Transverse colon (tissue), 4 donors: ENCODE measurements around the gene SLC25A51. TPM values are rescaled to one million over a fixed set of nuclear protein-coding genes. Genes with fewer than 3 reads are reported as not detected.

ENCODE experiments used
- DNase-seq: peaks from one replicate; pipeline ENCODE4 v3.0.0-alpha.2; 2019
- H3K27ac ChIP-seq, 4 donors: fragments of 200-600 bp; sonication (generic); 2 replicates each; pipeline ENCODE4 v1.5.1; 2016 to 2018; ENCODE audit warnings: inconsistent platforms in 4 of 4
- H3K27me3 ChIP-seq: fragments of 200-600 bp; sonication (generic); 2 replicates; pipeline ENCODE4 v1.5.1; 2017; ENCODE audit warnings: inconsistent platforms
- H3K36me3 ChIP-seq, 4 donors: fragments of 200-600 bp; sonication (generic); 2 replicates each; pipeline ENCODE4 v1.5.1; 2017 to 2019; ENCODE audit warnings: inconsistent platforms in 4 of 4
- H3K4me1 ChIP-seq, 4 donors: fragments of 200-600 bp; sonication (generic); 2 replicates each; pipeline ENCODE4 v1.5.1; 2017 to 2020; ENCODE audit warnings: inconsistent platforms in 4 of 4
- H3K4me3 ChIP-seq, 4 donors: fragments of 200-600 bp; sonication (generic); 1 replicate in 1 of 4; 2 replicates in 3 of 4; pipeline versions ENCODE4 v1.5.1 to v1.6.1; 2017 to 2019; ENCODE audit warnings: inconsistent platforms in 4 of 4
- H3K9me3 ChIP-seq, 2 donors: fragments of 200-600 bp; sonication (generic); 2 replicates each; pipeline ENCODE4 v1.5.1; 2017 to 2019; ENCODE audit warnings: inconsistent platforms in 2 of 2
- EP300 ChIP-seq: sonication (generic); formaldehyde crosslinking; IDR thresholded peaks from one replicate; pipeline ENCODE4 v1.6.1; 2017; ENCODE audit warnings: antibody characterized with exemption, low read depth
- POLR2A ChIP-seq: fragments of 450-650 bp; IDR thresholded peaks from one replicate; pipeline ENCODE4 v1.6.1; 2016; ENCODE audit warnings: antibody characterized with exemption, mild to moderate bottlenecking, moderate library complexity
- POLR2AphosphoS5 ChIP-seq, 3 donors: sonication (generic); formaldehyde crosslinking; IDR thresholded peaks; one replicate each; pipeline ENCODE4 v1.6.1; 2016; ENCODE audit warnings: antibody characterized with exemption in 3 of 3
- WGBS, 2 donors: methylation state at CpG; one replicate each; pipeline ENCODE4 v1.1.5; 2018; ENCODE audit warnings: low coverage in 1 of 2; 5-methylcytosine and 5-hydroxymethylcytosine counted together
- in situ Hi-C, 4 donors: fragments of 200-750 bp; cut with MboI; loops; one replicate each; pipeline versions ENCODE4 v1.15.0 to v1.15.1; 2017; ENCODE audit warnings: low sequenced_read_pairs in 3 of 4, low pct_ligation_motif_present in 1 of 4, low pct_unique_long_range_greater_than_20kb in 1 of 4
- intact Hi-C: fragments of 100-400 bp; cut with DNase I; formaldehyde crosslinking; loops from one replicate; pipeline ENCODE4 v1.15.1; 2023; ENCODE audit warnings: low total_unique reads
- total RNA-seq, 4 donors: library from RNA; depleted of rRNA; stranded (reverse); fragments of >200 nt; gene quantifications; one replicate each; pipeline ENCODE4 v1.1.0, GENCODE V29; 2016
- TF ChIP-seq, protein P1 (sequence below), 5 experiments: fragments of 200-600 bp in 3 of 5; fragments of 450-650 bp in 2 of 5; sonication (generic) in 3 of 5; IDR thresholded peaks; 1 replicate in 2 of 5; 2 replicates in 3 of 5; pipeline ENCODE4 v1.5.1; 2016 to 2017; ENCODE audit warnings: antibody characterized with exemption in 5 of 5, inconsistent platforms in 3 of 5, mild to moderate bottlenecking in 2 of 5, moderate library complexity in 1 of 5

Gene SLC25A51
- total RNA-seq, 4 donors from 2014 or later, result 15.7 to 30.0 (median 24.1) TPM

DNA sequence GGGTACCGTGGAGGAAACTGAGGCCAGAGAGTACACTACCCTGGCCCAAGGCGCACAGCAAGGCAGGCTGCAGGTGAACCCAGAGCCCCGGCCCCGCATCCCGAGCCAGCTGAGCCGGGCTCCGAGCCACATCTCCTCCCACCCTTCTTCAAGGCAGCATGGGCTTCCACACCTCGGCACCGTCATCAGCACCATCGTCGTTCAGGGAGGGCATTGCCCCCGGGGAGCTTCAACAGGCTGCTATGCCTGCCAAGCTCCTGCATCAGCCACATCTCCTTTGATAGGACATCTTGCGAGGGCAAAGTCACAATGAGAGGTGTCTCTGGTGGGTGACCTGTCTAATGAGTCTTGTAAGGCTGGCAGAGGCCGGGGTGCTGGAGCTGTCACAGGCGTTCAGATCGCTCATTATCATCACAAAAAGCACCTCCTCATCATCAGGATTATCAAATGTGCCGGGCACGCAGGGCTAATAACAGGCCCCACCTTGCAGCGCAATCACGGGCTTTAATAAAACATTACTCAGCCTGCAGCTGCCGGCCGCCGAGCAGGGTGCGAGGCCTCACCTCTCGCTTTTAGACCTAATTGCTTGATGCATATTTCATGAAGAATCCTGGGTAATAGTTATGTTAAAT, 20.0 kb upstream of the SLC25A51 start:
- no peaks in the 10 kb centered on the region for H3K36me3 ChIP-seq
- H3K27me3 ChIP-seq, result no peaks in the 10 kb centered on the region
- H3K9me3 ChIP-seq, result no peaks in the 10 kb centered on the region
- no peak overlapping the region for H3K4me3 ChIP-seq
- H3K4me1 ChIP-seq, result no peaks in the 10 kb centered on the region
- intact Hi-C loops (no loop called here), in situ Hi-C loops (loop anchor here (25.0 kb wide), 6 partner anchors 138 to 488 kb away; partner anchors contain the start of genes FBXO10 (in 1 of the 4), IGFBPL1 (in 1 of the 4), POLR1E (in 1 of the 4) and SHB (in 1 of the 4))
- no peak overlapping the region for H3K27ac ChIP-seq
- TF ChIP-seq POLR2AphosphoS5 (IDR thresholded peaks at IDR 0.05) (no peak), POLR2A (no peak), EP300 (no peak)
- TF ChIP-seq, protein P1, sequence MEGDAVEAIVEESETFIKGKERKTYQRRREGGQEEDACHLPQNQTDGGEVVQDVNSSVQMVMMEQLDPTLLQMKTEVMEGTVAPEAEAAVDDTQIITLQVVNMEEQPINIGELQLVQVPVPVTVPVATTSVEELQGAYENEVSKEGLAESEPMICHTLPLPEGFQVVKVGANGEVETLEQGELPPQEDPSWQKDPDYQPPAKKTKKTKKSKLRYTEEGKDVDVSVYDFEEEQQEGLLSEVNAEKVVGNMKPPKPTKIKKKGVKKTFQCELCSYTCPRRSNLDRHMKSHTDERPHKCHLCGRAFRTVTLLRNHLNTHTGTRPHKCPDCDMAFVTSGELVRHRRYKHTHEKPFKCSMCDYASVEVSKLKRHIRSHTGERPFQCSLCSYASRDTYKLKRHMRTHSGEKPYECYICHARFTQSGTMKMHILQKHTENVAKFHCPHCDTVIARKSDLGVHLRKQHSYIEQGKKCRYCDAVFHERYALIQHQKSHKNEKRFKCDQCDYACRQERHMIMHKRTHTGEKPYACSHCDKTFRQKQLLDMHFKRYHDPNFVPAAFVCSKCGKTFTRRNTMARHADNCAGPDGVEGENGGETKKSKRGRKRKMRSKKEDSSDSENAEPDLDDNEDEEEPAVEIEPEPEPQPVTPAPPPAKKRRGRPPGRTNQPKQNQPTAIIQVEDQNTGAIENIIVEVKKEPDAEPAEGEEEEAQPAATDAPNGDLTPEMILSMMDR (IDR thresholded peaks at IDR 0.05), result no peak
- WGBS, 2 donors, result 94% methylated on average over 24 of the region's 25 CpGs; no CpG with 5 or more reads in 1 of the 2 donors
- no peak for DNase-seq

DNA sequence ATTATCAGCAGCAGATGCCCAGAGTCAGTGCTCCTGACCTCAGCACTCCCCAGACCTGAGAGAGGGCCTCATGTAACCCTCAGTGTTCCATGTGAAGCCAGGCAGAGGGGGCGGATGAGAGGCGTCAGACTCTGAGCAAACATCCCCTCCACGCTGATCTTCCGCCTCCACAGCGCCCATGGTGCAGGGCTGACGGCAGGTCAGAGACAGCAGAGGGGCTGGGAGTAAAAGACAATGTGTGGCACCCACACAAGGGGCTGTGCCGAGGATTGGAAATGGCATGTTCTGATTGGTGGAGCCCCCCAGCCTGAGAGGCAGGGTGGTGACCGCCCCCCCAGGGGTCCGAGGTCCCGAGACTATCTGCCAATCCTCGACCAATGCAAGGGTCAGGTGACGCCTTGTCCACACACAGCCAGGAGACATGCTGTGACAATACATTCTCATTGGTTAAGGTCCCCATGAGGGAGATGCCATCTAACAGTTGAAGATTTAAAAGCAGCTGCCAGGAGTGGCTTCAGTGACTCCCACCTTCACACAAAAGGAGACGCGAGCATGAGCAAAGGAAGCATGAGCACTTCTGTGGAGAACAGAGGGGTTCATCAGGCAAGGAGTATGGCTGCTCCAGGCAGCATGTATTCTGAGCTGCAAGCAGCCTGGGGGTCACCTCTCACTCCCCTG, 19.3 kb upstream of the SLC25A51 start:
- TF ChIP-seq POLR2AphosphoS5 (IDR thresholded peaks at IDR 0.05) (no peak), POLR2A (no peak), EP300 (no peak)
- TF ChIP-seq, protein P1 (IDR thresholded peaks at IDR 0.05), result no peak
- H3K4me1 ChIP-seq, result no peaks in the 10 kb centered on the region
- intact Hi-C loops (no loop called here), in situ Hi-C loops (loop anchor here (25.0 kb wide), 6 partner anchors 139 to 489 kb away; partner anchors contain the start of genes FBXO10 (in 1 of the 4), IGFBPL1 (in 1 of the 4), POLR1E (in 1 of the 4) and SHB (in 1 of the 4))
- DNase-seq, result no peak
- H3K27me3 ChIP-seq, result no peaks in the 10 kb centered on the region
- H3K36me3 ChIP-seq, result no peaks in the 10 kb centered on the region
- 95% methylated on average over 14 of the region's 14 CpGs; no CpG with 5 or more reads in 1 of the 2 donors for WGBS, 2 donors
- H3K4me3 ChIP-seq, result no peak overlapping the region
- no peak overlapping the region for H3K27ac ChIP-seq
- no peaks in the 10 kb centered on the region for H3K9me3 ChIP-seq

DNA sequence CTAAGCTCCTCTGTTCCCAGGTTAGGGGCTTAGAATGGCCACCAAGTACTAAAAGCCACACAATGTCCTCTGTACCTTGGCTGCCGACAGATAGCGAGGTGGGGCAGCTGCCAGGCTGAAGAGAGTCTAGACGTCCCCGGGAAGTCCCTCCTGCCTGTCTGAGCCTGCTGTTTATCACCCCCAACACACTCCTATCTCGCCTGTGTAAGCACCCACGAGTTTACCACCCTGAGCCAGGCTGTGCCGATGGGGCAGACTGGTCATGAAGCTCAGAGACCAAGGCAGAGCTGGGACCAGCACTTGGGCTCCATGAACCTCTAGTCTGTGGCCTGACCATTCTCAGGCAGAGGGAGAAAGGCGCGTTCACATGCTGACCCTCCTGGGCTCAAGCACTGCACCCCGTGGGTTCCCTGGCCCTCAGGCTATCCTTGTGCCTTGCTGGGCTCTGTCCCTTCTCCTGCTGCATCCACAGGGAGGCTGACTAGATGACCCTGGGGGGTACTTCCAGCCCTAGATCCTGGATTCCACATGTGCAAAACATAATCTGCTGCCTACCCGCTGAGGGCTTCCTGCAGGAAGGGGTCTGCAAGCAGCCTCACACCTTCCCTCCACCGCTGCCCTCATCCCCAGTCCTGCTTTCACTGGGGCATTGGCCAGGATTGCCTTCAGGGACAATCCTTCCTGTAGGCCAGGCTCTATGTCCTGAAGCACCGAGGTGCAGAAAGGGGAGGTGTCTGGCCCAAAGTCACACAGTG, 18.6 kb upstream of the SLC25A51 start:
- Histone ChIP-seq H3K27ac (no peak overlapping the region), H3K4me3 (no peak overlapping the region), H3K27me3 (no peaks in the 10 kb centered on the region), H3K9me3 (no peaks in the 10 kb centered on the region), H3K36me3 (no peaks in the 10 kb centered on the region), H3K4me1 (no peaks in the 10 kb centered on the region)
- DNase-seq, result no peak
- 83% methylated on average over 13 of the region's 13 CpGs; no CpG with 5 or more reads in 1 of the 2 donors for WGBS, 2 donors
- no peak for TF ChIP-seq POLR2A
- TF ChIP-seq, protein P1 (IDR thresholded peaks at IDR 0.05), result no peak
- TF ChIP-seq POLR2AphosphoS5 (IDR thresholded peaks at IDR 0.05), result no peak
- TF ChIP-seq EP300, result no peak
- intact Hi-C loops, result no loop called here
- in situ Hi-C loops, result loop anchor here (25.0 kb wide), 6 partner anchors 140 to 490 kb away; partner anchors contain the start of genes FBXO10 (in 1 of the 4), IGFBPL1 (in 1 of the 4), POLR1E (in 1 of the 4) and SHB (in 1 of the 4)
